Measurements from ENCODE around the gene SMOC2. TPM values are rescaled to one million over a fixed set of nuclear protein-coding genes. Genes with fewer than 3 reads are reported as not detected.

Gene SMOC2
- polyA plus RNA-seq, 1 donor (not counting 4 experiments of a cell fraction or from before 2014, with no cell fraction given): 1.1 TPM

- Histone ChIP-seq H3K27ac (ENCODE audit: control insufficient read depth, insufficient read depth, low read length) (no peak overlapping the region), H3K9ac (ENCODE audit: control insufficient read depth, extremely low read depth, insufficient read depth, low read length) (no peak overlapping the region), H3K4me1 (ENCODE audit: control insufficient read depth, extremely low read depth, insufficient read depth, low read length) (no peaks in the 10 kb centered on the region), H3K27me3 (ENCODE audit: control insufficient read depth, extremely low read depth, insufficient read depth, low read length) (no peaks in the 10 kb centered on the region), H3K9me3 (ENCODE audit: control insufficient read depth, low read depth, low read length) (no peaks in the 10 kb centered on the region), H3K9me1 (ENCODE audit: control insufficient read depth, extremely low read depth, insufficient read depth, low read length) (no peaks in the 10 kb centered on the region), H4K20me1 (ENCODE audit: control insufficient read depth, extremely low read depth, insufficient read depth, low read length) (no peaks in the 10 kb centered on the region), H2AFZ (ENCODE audit: control insufficient read depth, low read length) (no peak overlapping the region), H3K4me3 (ENCODE audit: control insufficient read depth in 2 of 3, extremely low read depth in 1 of 3, insufficient read depth in 2 of 3, low read depth in 1 of 3, low read length in 3 of 3) (no peak overlapping the region), H3K36me3 (ENCODE audit: control insufficient read depth in 2 of 2, extremely low read depth in 1 of 2, insufficient read depth in 2 of 2, low read length in 2 of 2) (no peaks in the 10 kb centered on the region), H3K4me2 (ENCODE audit: control insufficient read depth, extremely low read depth, insufficient read depth, low read depth, low read length) (no peak overlapping the region), H3K79me2 (ENCODE audit: control insufficient read depth, insufficient read depth, low read length) (no peaks in the 10 kb centered on the region)
- dilution Hi-C loops (cut with MboI; ENCODE audit: extremely low pct_ligation_motif_present, low sequenced_read_pairs): no loop called here
- DNase-seq (ENCODE audit: low read depth, low spot score) (no peak), FAIRE-seq (no peak)
- TF ChIP-seq, protein P1, sequence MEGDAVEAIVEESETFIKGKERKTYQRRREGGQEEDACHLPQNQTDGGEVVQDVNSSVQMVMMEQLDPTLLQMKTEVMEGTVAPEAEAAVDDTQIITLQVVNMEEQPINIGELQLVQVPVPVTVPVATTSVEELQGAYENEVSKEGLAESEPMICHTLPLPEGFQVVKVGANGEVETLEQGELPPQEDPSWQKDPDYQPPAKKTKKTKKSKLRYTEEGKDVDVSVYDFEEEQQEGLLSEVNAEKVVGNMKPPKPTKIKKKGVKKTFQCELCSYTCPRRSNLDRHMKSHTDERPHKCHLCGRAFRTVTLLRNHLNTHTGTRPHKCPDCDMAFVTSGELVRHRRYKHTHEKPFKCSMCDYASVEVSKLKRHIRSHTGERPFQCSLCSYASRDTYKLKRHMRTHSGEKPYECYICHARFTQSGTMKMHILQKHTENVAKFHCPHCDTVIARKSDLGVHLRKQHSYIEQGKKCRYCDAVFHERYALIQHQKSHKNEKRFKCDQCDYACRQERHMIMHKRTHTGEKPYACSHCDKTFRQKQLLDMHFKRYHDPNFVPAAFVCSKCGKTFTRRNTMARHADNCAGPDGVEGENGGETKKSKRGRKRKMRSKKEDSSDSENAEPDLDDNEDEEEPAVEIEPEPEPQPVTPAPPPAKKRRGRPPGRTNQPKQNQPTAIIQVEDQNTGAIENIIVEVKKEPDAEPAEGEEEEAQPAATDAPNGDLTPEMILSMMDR (optimal IDR thresholded peaks at IDR 0.05 in 1 of 3, IDR thresholded peaks at IDR 0.05 in 1 of 3, conservative IDR thresholded peaks at IDR 0.05 in 1 of 3; ENCODE audit: extremely low read depth in 1 of 3, insufficient read depth in 2 of 3, low read length in 3 of 3): no peak
- no peak for TF ChIP-seq EZH2 (IDR thresholded peaks at IDR 0.05; ENCODE audit: low read length)
Observed at GRCh38 chr6:168581706-168582105, 140.7 kb downstream of the SMOC2 start.

DNA sequence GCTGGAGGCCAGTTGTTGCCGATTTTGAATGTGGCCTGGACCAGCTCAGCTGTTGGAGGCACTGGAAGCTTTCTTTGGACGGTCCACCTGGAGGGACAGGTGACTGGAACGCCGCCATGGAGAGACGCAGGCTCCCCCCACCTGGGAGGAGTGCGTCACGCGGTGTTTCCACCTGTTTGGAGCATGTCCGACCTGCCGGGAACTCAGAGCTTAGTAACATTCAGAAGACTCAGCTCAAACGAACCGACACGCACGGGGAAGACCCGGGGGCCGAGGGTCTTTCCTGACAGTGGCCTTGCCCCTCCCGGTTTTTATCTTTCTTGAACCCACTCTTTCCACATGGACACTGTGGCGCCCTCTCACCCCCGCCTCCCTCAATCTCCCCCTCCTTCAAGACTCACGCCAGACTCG, 141.6 kb downstream of the SMOC2 start:
- dilution Hi-C loops (cut with MboI; ENCODE audit: extremely low pct_ligation_motif_present, low sequenced_read_pairs): no loop called here

DNA sequence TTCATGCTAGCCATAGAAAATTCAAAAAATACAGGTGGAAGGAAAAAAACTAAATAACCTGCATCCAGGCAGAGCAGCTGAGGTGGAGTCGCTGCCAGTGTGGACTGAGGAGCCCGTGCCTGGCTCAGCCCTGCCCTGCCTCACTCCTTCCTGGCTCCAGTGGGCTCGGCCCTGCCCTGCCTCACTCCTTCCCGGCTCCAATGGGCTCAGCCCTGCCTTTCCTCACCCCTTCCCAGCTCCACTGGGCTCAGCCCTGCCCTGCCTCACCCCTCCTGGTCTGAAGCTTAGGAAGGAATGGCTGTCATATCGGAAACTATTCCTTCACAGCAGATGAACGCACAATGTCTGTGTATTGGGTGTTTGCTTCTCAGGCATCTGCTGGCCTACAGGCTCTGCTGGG, 142.1 kb downstream of the SMOC2 start:
- dilution Hi-C loops (cut with MboI; ENCODE audit: extremely low pct_ligation_motif_present, low sequenced_read_pairs): no loop called here
- Histone ChIP-seq H2AFZ (ENCODE audit: control insufficient read depth, low read length) (no peak overlapping the region), H3K4me1 (ENCODE audit: control insufficient read depth, extremely low read depth, insufficient read depth, low read length) (no peaks in the 10 kb centered on the region), H3K36me3 (ENCODE audit: control insufficient read depth in 2 of 2, extremely low read depth in 1 of 2, insufficient read depth in 2 of 2, low read length in 2 of 2) (no peaks in the 10 kb centered on the region), H4K20me1 (ENCODE audit: control insufficient read depth, extremely low read depth, insufficient read depth, low read length) (no peaks in the 10 kb centered on the region), H3K9me3 (ENCODE audit: control insufficient read depth, low read depth, low read length) (no peaks in the 10 kb centered on the region), H3K27me3 (ENCODE audit: control insufficient read depth, extremely low read depth, insufficient read depth, low read length) (no peaks in the 10 kb centered on the region), H3K9ac (ENCODE audit: control insufficient read depth, extremely low read depth, insufficient read depth, low read length) (no peak overlapping the region), H3K4me2 (ENCODE audit: control insufficient read depth, extremely low read depth, insufficient read depth, low read depth, low read length) (no peak overlapping the region), H3K9me1 (ENCODE audit: control insufficient read depth, extremely low read depth, insufficient read depth, low read length) (no peaks in the 10 kb centered on the region), H3K4me3 (ENCODE audit: control insufficient read depth in 2 of 3, extremely low read depth in 1 of 3, insufficient read depth in 2 of 3, low read depth in 1 of 3, low read length in 3 of 3) (no peak overlapping the region), H3K27ac (ENCODE audit: control insufficient read depth, insufficient read depth, low read length) (no peak overlapping the region), H3K79me2 (ENCODE audit: control insufficient read depth, insufficient read depth, low read length) (no peaks in the 10 kb centered on the region)
- FAIRE-seq: no peak
- TF ChIP-seq, protein P1 (optimal IDR thresholded peaks at IDR 0.05 in 1 of 3, IDR thresholded peaks at IDR 0.05 in 1 of 3, conservative IDR thresholded peaks at IDR 0.05 in 1 of 3; ENCODE audit: extremely low read depth in 1 of 3, insufficient read depth in 2 of 3, low read length in 3 of 3): no peak
- TF ChIP-seq EZH2 (IDR thresholded peaks at IDR 0.05; ENCODE audit: low read length): no peak
- no peak for DNase-seq (ENCODE audit: low read depth, low spot score)

More for the DNA sequence above, 141.6 kb downstream of the SMOC2 start:
- H3K4me3 ChIP-seq (ENCODE audit: control insufficient read depth in 2 of 3, extremely low read depth in 1 of 3, insufficient read depth in 2 of 3, low read depth in 1 of 3, low read length in 3 of 3): no peak overlapping the region
- H3K27ac ChIP-seq (ENCODE audit: control insufficient read depth, insufficient read depth, low read length): no peak overlapping the region
- TF ChIP-seq EZH2 (IDR thresholded peaks at IDR 0.05; ENCODE audit: low read length): no peak
- H3K79me2 ChIP-seq (ENCODE audit: control insufficient read depth, insufficient read depth, low read length): no peaks in the 10 kb centered on the region
- H3K9me1 ChIP-seq (ENCODE audit: control insufficient read depth, extremely low read depth, insufficient read depth, low read length): no peaks in the 10 kb centered on the region
- H3K4me1 ChIP-seq (ENCODE audit: control insufficient read depth, extremely low read depth, insufficient read depth, low read length): no peaks in the 10 kb centered on the region
- no peak for FAIRE-seq
- H3K9ac ChIP-seq (ENCODE audit: control insufficient read depth, extremely low read depth, insufficient read depth, low read length): no peak overlapping the region
- no peaks in the 10 kb centered on the region for H4K20me1 ChIP-seq (ENCODE audit: control insufficient read depth, extremely low read depth, insufficient read depth, low read length)
- H3K9me3 ChIP-seq (ENCODE audit: control insufficient read depth, low read depth, low read length): no peaks in the 10 kb centered on the region
- no peaks in the 10 kb centered on the region for H3K27me3 ChIP-seq (ENCODE audit: control insufficient read depth, extremely low read depth, insufficient read depth, low read length)
- DNase-seq (ENCODE audit: low read depth, low spot score): no peak
- no peak overlapping the region for H2AFZ ChIP-seq (ENCODE audit: control insufficient read depth, low read length)
- no peak overlapping the region for H3K4me2 ChIP-seq (ENCODE audit: control insufficient read depth, extremely low read depth, insufficient read depth, low read depth, low read length)
- no peaks in the 10 kb centered on the region for H3K36me3 ChIP-seq (ENCODE audit: control insufficient read depth in 2 of 2, extremely low read depth in 1 of 2, insufficient read depth in 2 of 2, low read length in 2 of 2)
